C4-2B (cell line): ENCODE results near the gene UCP2.

ENCODE experiments used
- H3K27ac ChIP-seq: fragments of 450-650 bp; 2 replicates; pipeline ENCODE4 v1.5.1; 2017
- ZFX ChIP-seq: fragments of 450-650 bp; IDR thresholded peaks from 2 replicates; pipeline ENCODE4 v1.6.1; 2017
- TF ChIP-seq, protein P1 (sequence below): fragments of 450-650 bp; conservative IDR thresholded peaks from 2 replicates; pipeline ENCODE4 v1.5.1; 2017; ENCODE audit warnings: mild to moderate bottlenecking

The UCP2 gene, protein sequence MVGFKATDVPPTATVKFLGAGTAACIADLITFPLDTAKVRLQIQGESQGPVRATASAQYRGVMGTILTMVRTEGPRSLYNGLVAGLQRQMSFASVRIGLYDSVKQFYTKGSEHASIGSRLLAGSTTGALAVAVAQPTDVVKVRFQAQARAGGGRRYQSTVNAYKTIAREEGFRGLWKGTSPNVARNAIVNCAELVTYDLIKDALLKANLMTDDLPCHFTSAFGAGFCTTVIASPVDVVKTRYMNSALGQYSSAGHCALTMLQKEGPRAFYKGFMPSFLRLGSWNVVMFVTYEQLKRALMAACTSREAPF

DNA sequence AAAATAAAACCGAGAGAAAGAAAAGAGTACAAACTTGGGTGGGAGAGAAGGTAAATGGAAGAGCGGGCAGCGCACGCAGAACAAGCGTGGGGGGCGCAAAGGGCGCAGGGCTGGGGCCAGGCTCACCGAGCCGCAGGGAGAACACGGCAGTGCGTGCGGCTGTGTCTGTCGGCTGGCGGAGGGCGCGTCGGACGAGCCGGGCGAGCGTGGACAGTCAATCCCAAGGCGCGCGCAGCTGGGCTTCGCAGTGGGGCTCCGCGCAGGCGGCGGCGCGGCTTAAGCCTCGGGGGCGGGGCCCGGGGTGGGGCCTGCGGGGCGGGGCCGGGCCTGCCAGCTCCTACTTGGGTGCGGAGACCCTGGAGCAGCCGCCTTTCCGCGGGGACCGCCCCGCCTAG, at the start of gene UCP2:
Gene UCP2, minus strand, starts transcription at position 249 of the 395 bp plus-strand sequence. CDS start 4,465 bp downstream, outside the sequence.
- no peak for TF ChIP-seq ZFX
- TF ChIP-seq, protein P1, sequence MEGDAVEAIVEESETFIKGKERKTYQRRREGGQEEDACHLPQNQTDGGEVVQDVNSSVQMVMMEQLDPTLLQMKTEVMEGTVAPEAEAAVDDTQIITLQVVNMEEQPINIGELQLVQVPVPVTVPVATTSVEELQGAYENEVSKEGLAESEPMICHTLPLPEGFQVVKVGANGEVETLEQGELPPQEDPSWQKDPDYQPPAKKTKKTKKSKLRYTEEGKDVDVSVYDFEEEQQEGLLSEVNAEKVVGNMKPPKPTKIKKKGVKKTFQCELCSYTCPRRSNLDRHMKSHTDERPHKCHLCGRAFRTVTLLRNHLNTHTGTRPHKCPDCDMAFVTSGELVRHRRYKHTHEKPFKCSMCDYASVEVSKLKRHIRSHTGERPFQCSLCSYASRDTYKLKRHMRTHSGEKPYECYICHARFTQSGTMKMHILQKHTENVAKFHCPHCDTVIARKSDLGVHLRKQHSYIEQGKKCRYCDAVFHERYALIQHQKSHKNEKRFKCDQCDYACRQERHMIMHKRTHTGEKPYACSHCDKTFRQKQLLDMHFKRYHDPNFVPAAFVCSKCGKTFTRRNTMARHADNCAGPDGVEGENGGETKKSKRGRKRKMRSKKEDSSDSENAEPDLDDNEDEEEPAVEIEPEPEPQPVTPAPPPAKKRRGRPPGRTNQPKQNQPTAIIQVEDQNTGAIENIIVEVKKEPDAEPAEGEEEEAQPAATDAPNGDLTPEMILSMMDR: no peak

DNA sequence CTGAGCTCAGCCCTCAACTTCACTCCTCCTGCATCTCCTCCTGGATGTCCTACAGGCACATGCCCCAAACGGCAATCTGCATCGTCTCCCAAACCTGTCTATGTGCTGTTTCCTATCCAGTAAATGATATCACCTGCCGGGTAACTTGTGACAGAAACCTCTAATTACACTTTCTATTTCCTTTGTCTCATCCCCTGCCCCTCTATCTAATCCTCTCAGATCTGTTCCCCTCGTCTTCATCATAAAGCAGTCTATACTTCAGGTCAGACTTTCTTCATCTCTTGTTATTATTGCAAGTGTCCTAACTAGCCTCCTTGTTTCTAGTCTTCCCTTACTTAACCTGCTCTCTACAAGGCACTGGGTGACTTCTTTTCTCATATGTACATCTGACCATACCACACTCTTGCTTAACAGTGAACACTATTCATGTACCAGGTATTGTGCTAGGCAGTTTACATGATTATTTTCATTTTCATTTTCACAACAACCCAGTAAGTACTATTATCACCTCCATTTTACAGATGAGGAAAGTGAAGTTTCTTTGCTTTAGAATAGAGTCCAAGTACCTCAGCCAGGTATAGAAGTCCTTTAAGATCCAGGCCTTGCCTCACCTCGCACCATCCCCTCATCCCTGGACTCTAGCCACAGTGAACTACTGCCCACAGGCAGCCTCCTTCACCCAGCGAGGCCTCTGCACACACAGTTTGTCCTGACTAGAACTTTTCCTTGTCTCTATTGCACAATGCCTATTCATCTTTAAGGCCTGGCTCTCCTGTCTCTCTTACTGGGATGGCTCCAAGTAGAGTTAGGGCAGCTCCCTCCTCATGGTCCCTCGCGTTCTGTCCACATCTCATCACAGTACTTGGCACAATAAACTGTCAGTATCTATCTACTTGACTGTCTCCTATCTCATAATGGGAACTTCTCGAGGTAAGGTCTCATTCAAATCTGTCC, 48.4 kb upstream of the UCP2 start:
- TF ChIP-seq ZFX: no peak
- H3K27ac ChIP-seq: no peak overlapping the region

More for the DNA sequence above, at the start of gene UCP2:
- no peak within 1 kb of the TSS for H3K27ac ChIP-seq

DNA sequence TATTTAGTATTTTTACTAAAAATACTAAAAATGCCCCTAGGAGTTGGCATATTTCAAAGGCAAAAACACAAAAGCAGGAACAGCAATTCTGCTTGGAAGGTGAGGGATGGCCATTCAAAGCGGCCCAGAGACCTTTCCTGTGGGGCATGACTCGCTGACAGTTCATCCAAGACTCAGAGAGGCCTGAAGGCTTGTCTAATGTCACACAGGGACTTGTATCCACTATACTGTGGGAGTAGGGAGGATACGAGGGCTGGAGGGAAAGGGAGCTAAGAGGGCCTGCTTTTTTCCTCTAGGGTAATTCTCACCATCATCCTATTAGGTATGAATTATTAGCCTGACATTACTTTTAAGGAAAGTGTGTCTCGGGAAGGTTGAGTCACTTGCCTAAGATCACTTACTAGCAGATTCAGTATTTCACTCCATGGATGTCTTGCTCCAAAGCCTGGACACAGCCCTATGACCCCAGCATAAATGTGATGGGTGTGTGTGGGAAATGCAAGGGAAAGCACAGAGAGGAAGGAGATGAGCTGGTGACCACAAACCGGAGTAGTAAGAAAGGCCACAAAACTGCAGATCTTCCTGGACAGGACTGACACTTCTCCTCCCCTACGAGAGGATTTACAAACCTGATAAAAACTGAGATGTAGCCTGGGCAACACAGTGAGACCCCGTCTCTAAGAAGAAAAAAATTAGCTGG, 43.0 kb upstream of the UCP2 start:
- H3K27ac ChIP-seq: no peak overlapping the region
- no peak for TF ChIP-seq ZFX
- TF ChIP-seq, protein P1: no peak

DNA sequence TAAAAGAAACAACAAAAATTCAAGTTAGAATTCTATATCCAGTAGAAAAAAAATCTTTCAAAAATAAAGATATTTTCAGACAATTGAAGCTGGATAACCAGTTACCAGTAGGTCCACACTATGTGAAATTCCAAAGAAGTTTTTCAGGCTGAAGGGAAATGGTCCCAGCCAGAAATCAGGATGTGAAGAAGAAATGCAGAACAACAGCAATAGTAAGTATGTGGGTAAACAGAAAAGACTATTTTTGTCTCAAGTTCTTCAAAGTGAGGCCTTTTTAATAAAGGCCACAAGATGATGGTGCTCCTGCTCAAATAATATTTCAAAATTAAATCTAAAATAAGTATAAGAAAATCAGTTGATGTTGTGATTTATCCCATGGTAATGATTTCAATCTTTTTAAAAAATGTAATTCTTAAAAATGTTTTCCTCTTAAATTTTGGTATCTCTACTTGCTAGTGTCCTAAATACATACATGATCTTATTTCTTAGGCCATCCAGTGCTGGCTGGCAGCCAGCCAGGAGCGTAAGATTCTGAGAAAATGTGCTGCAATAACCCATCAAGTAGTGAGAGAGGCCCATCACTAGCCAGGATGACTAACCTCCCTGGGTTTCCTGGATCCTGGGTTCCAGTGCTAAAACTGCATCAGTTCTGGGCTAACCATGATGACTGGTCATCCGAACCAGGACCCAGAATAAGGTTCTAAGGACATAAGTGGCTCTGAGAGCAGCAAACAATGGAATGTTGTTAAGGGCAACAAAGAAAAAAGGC, 41.8 kb upstream of the UCP2 start:
- H3K27ac ChIP-seq: no peak overlapping the region

DNA sequence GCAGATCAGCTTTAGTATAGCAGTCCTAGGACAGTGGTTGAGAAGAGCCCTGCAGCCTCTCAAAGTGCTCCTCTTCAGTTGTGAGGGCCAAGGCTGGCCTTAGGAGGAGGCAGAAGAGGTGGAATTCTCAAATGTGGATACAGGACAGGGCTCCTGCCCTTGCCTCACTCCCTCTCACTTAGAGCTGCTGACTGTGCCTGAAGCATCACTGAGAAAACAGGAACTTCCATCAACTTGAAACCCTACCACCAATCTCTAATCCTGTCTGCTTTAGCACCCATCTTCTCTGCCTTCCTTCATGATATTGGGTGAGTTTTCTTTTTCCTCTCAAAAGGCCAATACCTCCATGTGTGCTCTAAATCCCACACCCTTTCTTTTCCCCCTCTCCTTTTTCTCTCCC, 40.6 kb upstream of the UCP2 start:
- TF ChIP-seq, protein P1: no peak
- TF ChIP-seq ZFX: no peak

More for the DNA sequence above, 41.8 kb upstream of the UCP2 start:
- no peak for TF ChIP-seq ZFX
- TF ChIP-seq, protein P1: no peak

DNA sequence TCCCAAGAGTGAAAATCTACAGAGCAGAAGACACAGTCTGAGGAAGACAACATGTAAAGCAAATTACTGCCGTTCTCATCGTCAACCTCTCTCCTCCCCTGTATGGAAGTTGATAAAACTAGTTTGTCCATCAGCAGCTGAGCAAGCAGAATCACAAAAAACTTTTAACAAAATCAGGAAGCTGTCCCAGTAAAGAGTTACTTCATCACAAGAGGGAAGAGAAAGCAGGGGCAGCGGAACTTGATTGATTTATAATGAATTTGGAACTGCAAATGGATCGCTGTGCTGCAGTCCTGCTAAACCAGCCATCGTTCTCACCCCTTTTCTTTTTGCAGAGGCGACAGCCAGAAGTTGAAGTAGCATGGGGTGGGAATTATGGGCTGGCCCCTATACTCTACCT, 39.9 kb upstream of the UCP2 start:
- no peak overlapping the region for H3K27ac ChIP-seq
- TF ChIP-seq, protein P1: no peak
- no peak for TF ChIP-seq ZFX

More for the DNA sequence above, 40.6 kb upstream of the UCP2 start:
- H3K27ac ChIP-seq: no peak overlapping the region

DNA sequence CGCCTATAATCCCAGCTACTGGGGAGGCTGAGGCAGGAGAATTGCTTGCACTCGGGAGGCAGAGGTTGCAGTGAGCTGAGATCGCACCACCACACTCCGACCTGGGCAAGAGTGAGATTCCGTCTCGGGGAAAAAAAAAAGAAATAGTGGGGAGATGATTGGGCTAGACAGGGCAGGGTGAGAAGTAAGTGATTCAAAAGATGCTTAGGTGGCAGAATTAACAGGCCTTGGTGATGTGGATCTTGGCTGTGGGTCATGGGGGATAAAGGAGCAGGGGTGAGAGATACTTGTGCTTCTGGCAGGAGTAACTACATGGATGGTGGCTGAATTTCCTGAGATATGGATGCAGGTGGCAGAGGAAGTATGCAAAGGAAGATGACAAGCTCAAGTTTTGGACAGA, 39.4 kb upstream of the UCP2 start:
- H3K27ac ChIP-seq: no peak overlapping the region
- TF ChIP-seq, protein P1: no peak
- TF ChIP-seq ZFX: no peak
